Skeletal muscle satellite cell (primary cell): ENCODE results near the gene GTF3C4.
A peak's percentile ranks its signal among the peaks of the same experiment; 100 is the strongest.

Experiments
- H3K27me3 ChIP-seq: 2 replicates; pipeline ENCODE4 v1.7.0; 2013; ENCODE audit warnings: low read length; ENCODE audit not compliant: control insufficient read depth, insufficient read depth
- H3K36me3 ChIP-seq: 2 replicates; pipeline ENCODE4 v1.7.0; 2013; ENCODE audit warnings: mild to moderate bottlenecking, control low read depth, low read length; ENCODE audit not compliant: insufficient read depth
- H3K4me1 ChIP-seq: 2 replicates; pipeline ENCODE4 v1.7.0; 2013; ENCODE audit warnings: low read length; ENCODE audit not compliant: control insufficient read depth, insufficient read depth
- H3K4me2 ChIP-seq: 2 replicates; pipeline ENCODE4 v1.7.0; 2013; ENCODE audit warnings: mild to moderate bottlenecking, low read length
- H3K4me3 ChIP-seq: 2 replicates; pipeline ENCODE4 v1.7.0; 2013; ENCODE audit warnings: low read length
- H3K9ac ChIP-seq: 2 replicates; pipeline ENCODE4 v1.7.0; 2013; ENCODE audit warnings: mild to moderate bottlenecking, low read depth, low read length, moderate library complexity
- H3K9me3 ChIP-seq: replicated peaks from 2 replicates; pipeline ENCODE4 v1.7.0; 2013; ENCODE audit warnings: mild to moderate bottlenecking, control low read depth, low read length

Gene GTF3C4

DNA sequence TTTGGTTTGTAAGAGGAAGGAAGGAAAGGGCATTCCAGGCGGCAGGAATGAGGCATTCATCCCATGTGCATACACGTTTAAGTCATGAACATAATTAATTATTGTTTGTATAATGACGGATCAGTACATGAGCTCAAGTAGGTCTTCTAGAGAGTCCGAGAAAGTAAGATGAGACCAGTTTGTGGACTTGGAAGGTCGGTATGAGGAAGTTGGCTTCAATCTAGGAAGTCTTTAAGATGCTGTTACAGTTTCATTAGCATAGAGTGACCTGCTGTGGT, 2.1 kb downstream of the GTF3C4 start:
- peaks cover 18% of the 10 kb centered on the region for H3K4me1 ChIP-seq
- H3K9ac ChIP-seq, result no peak overlapping the region
- peak overlapping the region; percentile 99 for H3K4me2 ChIP-seq
- H3K4me3 ChIP-seq, result peak overlapping the region; percentile 99
- no peaks in the 10 kb centered on the region for H3K27me3 ChIP-seq
- H3K36me3 ChIP-seq, result no peaks in the 10 kb centered on the region
- no peaks in the 10 kb centered on the region for H3K9me3 ChIP-seq

- no peak overlapping the region for H3K4me3 ChIP-seq
- peak overlapping the region; percentile 12 for H3K4me2 ChIP-seq
- no peaks in the 10 kb centered on the region for H3K9me3 ChIP-seq
- H3K4me1 ChIP-seq, result peaks cover 18% of the 10 kb centered on the region
- H3K27me3 ChIP-seq, result no peaks in the 10 kb centered on the region
- H3K36me3 ChIP-seq, result peaks cover 7% of the 10 kb centered on the region
- H3K9ac ChIP-seq, result no peak overlapping the region
Measured at GRCh38 chr9:132673355-132673754, 3.1 kb downstream of the GTF3C4 start.

DNA sequence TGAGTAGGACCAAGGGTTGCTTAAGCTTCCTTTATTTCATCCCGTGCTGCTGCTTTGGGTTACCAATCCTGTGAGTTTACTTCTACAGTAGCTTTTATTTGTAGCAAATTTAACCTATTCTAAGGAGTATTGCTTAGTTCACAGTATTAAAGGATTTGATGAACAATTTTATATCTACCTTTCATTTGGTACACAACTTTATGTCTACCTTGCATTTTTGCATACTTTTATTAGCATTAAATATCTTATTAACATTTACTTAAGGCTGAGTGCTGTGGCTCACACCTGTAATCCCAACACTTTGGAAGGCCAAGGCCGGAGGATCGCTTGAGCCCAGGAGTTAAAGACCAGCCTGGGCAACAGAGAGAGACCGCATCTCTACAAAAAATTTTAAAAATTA, 4.2 kb downstream of the GTF3C4 start:
- H3K4me2 ChIP-seq, result no peak overlapping the region
- no peaks in the 10 kb centered on the region for H3K9me3 ChIP-seq
- peaks cover 18% of the 10 kb centered on the region for H3K4me1 ChIP-seq
- H3K36me3 ChIP-seq, result peaks cover 18% of the 10 kb centered on the region
- no peaks in the 10 kb centered on the region for H3K27me3 ChIP-seq
- H3K4me3 ChIP-seq, result no peak overlapping the region
- H3K9ac ChIP-seq, result no peak overlapping the region

DNA sequence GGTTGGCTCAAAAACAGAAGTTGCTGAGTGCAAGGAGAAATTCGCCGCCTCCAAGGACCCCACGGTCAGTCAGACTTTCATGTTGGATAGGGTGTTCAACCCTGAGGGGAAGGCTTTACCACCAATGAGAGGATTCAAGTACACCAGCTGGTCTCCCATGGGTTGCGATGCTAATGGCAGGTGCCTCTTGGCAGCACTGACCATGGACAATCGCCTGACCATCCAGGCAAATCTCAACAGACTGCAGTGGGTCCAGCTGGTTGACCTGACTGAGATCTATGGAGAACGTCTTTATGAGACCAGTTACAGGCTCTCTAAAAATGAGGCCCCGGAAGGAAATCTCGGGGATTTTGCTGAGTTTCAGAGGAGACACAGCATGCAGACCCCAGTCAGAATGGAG, 7.7 kb downstream of the GTF3C4 start:
- Histone ChIP-seq H3K4me1 (peaks cover 5% of the 10 kb centered on the region), H3K4me3 (no peak overlapping the region), H3K9ac (no peak overlapping the region), H3K36me3 (peaks cover 30% of the 10 kb centered on the region), H3K4me2 (no peak overlapping the region), H3K9me3 (no peaks in the 10 kb centered on the region), H3K27me3 (no peaks in the 10 kb centered on the region)

DNA sequence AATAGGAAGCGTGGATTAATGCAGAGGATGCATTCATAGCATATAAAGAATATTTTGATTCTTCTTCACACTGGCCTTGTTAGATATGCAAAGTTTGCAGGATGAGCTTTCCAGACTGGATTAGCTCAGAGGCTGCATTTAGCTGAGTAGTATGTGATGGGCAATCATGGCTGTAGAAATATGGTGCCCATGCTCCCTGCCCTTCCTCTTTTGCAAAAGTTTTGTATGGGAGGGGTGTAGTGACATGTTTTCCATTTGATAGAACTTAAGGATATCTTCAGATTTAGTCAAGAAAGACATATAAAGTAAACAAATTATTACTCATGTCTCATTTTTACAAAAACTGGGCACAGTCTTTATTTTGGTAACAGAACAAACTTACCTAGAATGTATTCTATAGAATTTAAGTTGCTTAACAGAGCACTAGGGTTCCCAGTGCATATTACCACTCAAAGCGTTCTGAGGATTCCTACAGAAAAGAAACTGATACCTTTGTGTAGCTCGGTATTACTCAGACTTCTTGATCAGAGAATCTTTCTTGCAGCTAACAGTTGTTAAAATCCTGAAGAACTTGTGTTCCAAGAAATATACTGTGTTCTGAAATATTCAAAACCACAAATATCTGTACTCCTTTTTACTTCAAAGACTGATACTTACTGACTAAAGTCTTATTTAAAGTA, 9.8 kb downstream of the GTF3C4 start:
- no peak overlapping the region for H3K4me3 ChIP-seq
- H3K36me3 ChIP-seq, result peaks cover 43% of the 10 kb centered on the region
- no peak overlapping the region for H3K4me2 ChIP-seq
- H3K9ac ChIP-seq, result no peak overlapping the region
- no peaks in the 10 kb centered on the region for H3K27me3 ChIP-seq
- no peaks in the 10 kb centered on the region for H3K9me3 ChIP-seq
- H3K4me1 ChIP-seq, result no peaks in the 10 kb centered on the region

DNA sequence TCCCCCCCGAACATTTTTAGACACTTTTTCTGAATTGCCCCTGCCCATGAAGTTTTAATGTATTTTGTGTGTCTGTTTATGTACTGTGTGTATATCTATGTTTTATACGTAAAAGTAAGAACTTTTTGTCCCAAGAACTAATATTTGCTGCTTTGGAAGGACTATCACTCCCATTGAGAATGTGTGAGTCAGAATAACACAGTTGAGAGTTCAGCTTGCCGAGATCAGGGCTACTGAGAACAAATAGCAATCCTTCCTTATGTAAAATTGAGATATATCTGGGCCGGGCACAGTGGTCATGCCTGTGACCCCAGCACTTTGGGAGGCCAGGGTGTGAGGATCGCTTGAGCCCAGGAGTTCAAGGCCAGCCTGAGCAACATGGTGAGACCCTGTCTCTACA, 11.3 kb downstream of the GTF3C4 start:
- Histone ChIP-seq H3K9ac (no peak overlapping the region), H3K27me3 (no peaks in the 10 kb centered on the region), H3K4me3 (no peak overlapping the region), H3K36me3 (peaks cover 54% of the 10 kb centered on the region), H3K4me2 (no peak overlapping the region), H3K4me1 (no peaks in the 10 kb centered on the region), H3K9me3 (no peaks in the 10 kb centered on the region)

GRCh38 chr9:132683873-132684272, 13.6 kb downstream of the GTF3C4 start:
- no peaks in the 10 kb centered on the region for H3K4me1 ChIP-seq
- no peak overlapping the region for H3K4me2 ChIP-seq
- no peak overlapping the region for H3K9ac ChIP-seq
- H3K4me3 ChIP-seq, result no peak overlapping the region
- H3K36me3 ChIP-seq, result peaks cover 61% of the 10 kb centered on the region
- H3K9me3 ChIP-seq, result no peaks in the 10 kb centered on the region
- no peaks in the 10 kb centered on the region for H3K27me3 ChIP-seq

DNA sequence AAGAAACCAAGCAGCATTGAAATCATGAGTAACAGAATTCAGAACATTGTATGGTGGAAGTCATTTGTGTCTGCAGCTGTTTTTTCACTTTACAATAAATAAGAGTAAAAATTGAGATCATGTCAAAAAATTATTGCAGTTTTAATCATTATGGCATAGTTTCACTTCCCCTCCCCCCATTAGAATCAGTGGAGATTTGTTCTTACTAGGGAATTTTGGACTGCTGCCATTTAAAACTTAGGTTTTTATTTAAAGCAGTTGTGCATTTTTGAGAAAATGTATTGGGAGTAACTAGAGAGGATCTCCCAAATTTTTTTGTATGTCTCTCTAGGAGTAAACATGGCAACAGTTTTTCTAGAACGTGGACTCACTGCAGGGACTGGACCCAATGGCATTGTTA, 20.4 kb downstream of the GTF3C4 start:
- Histone ChIP-seq H3K4me3 (no peak overlapping the region), H3K4me2 (no peak overlapping the region), H3K4me1 (no peaks in the 10 kb centered on the region), H3K9me3 (no peaks in the 10 kb centered on the region), H3K9ac (no peak overlapping the region), H3K27me3 (no peaks in the 10 kb centered on the region), H3K36me3 (peaks cover 53% of the 10 kb centered on the region)

GRCh38 chr9:132694144-132694543, 23.9 kb downstream of the GTF3C4 start:
- H3K4me1 ChIP-seq, result no peaks in the 10 kb centered on the region
- peaks cover 25% of the 10 kb centered on the region for H3K36me3 ChIP-seq
- H3K27me3 ChIP-seq, result no peaks in the 10 kb centered on the region
- H3K4me3 ChIP-seq, result no peak overlapping the region
- no peak overlapping the region for H3K4me2 ChIP-seq
- H3K9me3 ChIP-seq, result peaks cover 10% of the 10 kb centered on the region
- H3K9ac ChIP-seq, result no peak overlapping the region

GRCh38 chr9:132697230-132697629, 27.0 kb downstream of the GTF3C4 start:
- H3K4me2 ChIP-seq, result no peak overlapping the region
- H3K4me1 ChIP-seq, result no peaks in the 10 kb centered on the region
- H3K36me3 ChIP-seq, result peaks cover 1% of the 10 kb centered on the region
- no peaks in the 10 kb centered on the region for H3K27me3 ChIP-seq
- no peak overlapping the region for H3K9ac ChIP-seq
- H3K9me3 ChIP-seq, result peaks cover 10% of the 10 kb centered on the region
- H3K4me3 ChIP-seq, result no peak overlapping the region

DNA sequence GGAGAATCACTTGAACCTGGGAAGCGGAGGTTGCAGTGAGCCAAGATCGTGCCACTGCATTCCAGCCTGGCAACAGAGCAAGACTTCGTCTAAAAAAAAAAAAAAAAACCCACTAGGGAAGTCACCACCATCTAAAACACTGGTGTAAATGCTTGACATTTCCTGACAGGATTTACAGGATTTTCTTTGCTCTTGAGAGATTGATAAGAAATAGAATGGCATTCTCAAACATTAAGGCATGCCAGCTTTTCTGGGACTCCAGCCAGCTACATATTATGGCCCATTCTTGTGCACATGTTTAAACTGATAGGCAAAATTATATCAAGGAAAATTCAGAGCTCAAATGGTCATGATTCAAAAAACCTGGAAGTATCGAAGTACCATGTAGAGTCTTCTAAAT, 28.7 kb downstream of the GTF3C4 start:
- Histone ChIP-seq H3K4me2 (no peak overlapping the region), H3K9me3 (peaks cover 10% of the 10 kb centered on the region), H3K9ac (no peak overlapping the region), H3K4me3 (no peak overlapping the region), H3K27me3 (no peaks in the 10 kb centered on the region), H3K36me3 (no peaks in the 10 kb centered on the region), H3K4me1 (no peaks in the 10 kb centered on the region)

- Histone ChIP-seq H3K4me3 (no peak overlapping the region), H3K4me2 (no peak overlapping the region), H3K36me3 (no peaks in the 10 kb centered on the region), H3K9ac (no peak overlapping the region), H3K4me1 (no peaks in the 10 kb centered on the region), H3K27me3 (no peaks in the 10 kb centered on the region), H3K9me3 (peaks cover 10% of the 10 kb centered on the region)
Measured at GRCh38 chr9:132699956-132700355, 29.7 kb downstream of the GTF3C4 start.
